KMS-11 (cell line): ENCODE data around the gene FHAD1.

Source experiments
- H2AFZ ChIP-seq: fragments of 200-600 bp; sonication (generic); 2 replicates; pipeline ENCODE4 v1.6.1; 2016; ENCODE audit warnings: antibody characterized with exemption, mixed run types, low read depth
- H3K27ac ChIP-seq: fragments of 200-600 bp; sonication (generic); 2 replicates; pipeline ENCODE4 v1.6.1; 2016; ENCODE audit warnings: mild to moderate bottlenecking, mixed run types
- H3K27me3 ChIP-seq: fragments of 200-600 bp; sonication (generic); 2 replicates; pipeline ENCODE4 v1.6.1; 2017; ENCODE audit warnings: mild to moderate bottlenecking, low read depth, mixed run types, moderate library complexity; ENCODE audit not compliant: insufficient read depth
- H3K36me3 ChIP-seq: fragments of 200-600 bp; sonication (generic); 2 replicates; pipeline ENCODE4 v1.6.1; 2017; ENCODE audit warnings: mild to moderate bottlenecking, mixed run types; ENCODE audit not compliant: insufficient read depth
- H3K4me1 ChIP-seq: fragments of 200-600 bp; sonication (generic); 2 replicates; pipeline ENCODE4 v1.6.1; 2016; ENCODE audit warnings: mild to moderate bottlenecking, low read depth, mixed run types; ENCODE audit not compliant: poor library complexity, severe bottlenecking
- H3K4me2 ChIP-seq: fragments of 200-600 bp; sonication (generic); 2 replicates; pipeline ENCODE4 v1.7.0; 2016; ENCODE audit warnings: mild to moderate bottlenecking, mixed run types
- H3K4me3 ChIP-seq: fragments of 200-600 bp; sonication (generic); IDR thresholded peaks from 2 replicates; pipeline ENCODE4 v1.6.1; 2017; ENCODE audit warnings: low read depth, low read length, mixed read lengths; ENCODE audit not compliant: insufficient read depth
- H3K79me2 ChIP-seq: fragments of 200-600 bp; sonication (generic); 2 replicates; pipeline ENCODE4 v1.6.1; 2016; ENCODE audit warnings: low read depth, mixed run types; ENCODE audit not compliant: insufficient read depth
- H3K9ac ChIP-seq: fragments of 200-600 bp; sonication (generic); 2 replicates; pipeline ENCODE4 v1.6.1; 2016; ENCODE audit warnings: mild to moderate bottlenecking, mixed run types
- H4K20me1 ChIP-seq: fragments of 200-600 bp; sonication (generic); 2 replicates; pipeline ENCODE4 v1.6.1; 2016; ENCODE audit warnings: mild to moderate bottlenecking, mixed run types; ENCODE audit not compliant: insufficient read depth
- CTCF ChIP-seq: fragments of 200-600 bp; sonication (generic); conservative IDR thresholded peaks from 2 replicates; pipeline ENCODE4 v1.6.1; 2017; ENCODE audit warnings: low read depth, mild to moderate bottlenecking, antibody characterized with exemption, low read length, moderate library complexity, mixed read lengths

The FHAD1 gene

GRCh38 chr1:15245593-15246360, 1.2 kb upstream of the FHAD1 start:
- Histone ChIP-seq H3K36me3 (no peaks in the 10 kb centered on the region), H3K4me1 (peaks cover 27% of the 10 kb centered on the region), H3K9ac (no peak overlapping the region), H3K4me2 (no peak overlapping the region), H3K4me3 (no peak overlapping the region), H3K27me3 (peaks cover 15% of the 10 kb centered on the region), H2AFZ (no peak overlapping the region), H4K20me1 (no peaks in the 10 kb centered on the region), H3K79me2 (no peaks in the 10 kb centered on the region), H3K27ac (no peak overlapping the region)
- no peak for TF ChIP-seq CTCF

GRCh38 chr1:15248216-15248615, 1.2 kb downstream of the FHAD1 start:
- peaks cover 15% of the 10 kb centered on the region for H3K27me3 ChIP-seq
- H3K4me1 ChIP-seq, result peaks cover 27% of the 10 kb centered on the region
- peak overlapping the region; percentile 71; the same call in 1 of the 2 replicates for H3K4me2 ChIP-seq
- TF ChIP-seq CTCF, result no peak
- no peaks in the 10 kb centered on the region for H3K79me2 ChIP-seq
- H2AFZ ChIP-seq, result no peak overlapping the region
- no peak overlapping the region for H3K4me3 ChIP-seq
- H3K27ac ChIP-seq, result no peak overlapping the region
- H3K36me3 ChIP-seq, result no peaks in the 10 kb centered on the region
- no peak overlapping the region for H3K9ac ChIP-seq
- H4K20me1 ChIP-seq, result no peaks in the 10 kb centered on the region

- peaks cover 15% of the 10 kb centered on the region for H3K27me3 ChIP-seq
- no peaks in the 10 kb centered on the region for H3K79me2 ChIP-seq
- peak overlapping the region; percentile 71 for H3K4me2 ChIP-seq
- H4K20me1 ChIP-seq, result no peaks in the 10 kb centered on the region
- H3K36me3 ChIP-seq, result no peaks in the 10 kb centered on the region
- TF ChIP-seq CTCF, result no peak
- H3K4me1 ChIP-seq, result peaks cover 27% of the 10 kb centered on the region
- no peak overlapping the region for H3K4me3 ChIP-seq
- H3K9ac ChIP-seq, result peak overlapping the region; percentile 14; the same call in 1 of the 2 replicates
- H3K27ac ChIP-seq, result peak overlapping the region; percentile 26; the same call in 1 of the 2 replicates
- peak overlapping the region; percentile 14; the same call in 1 of the 2 replicates for H2AFZ ChIP-seq
Observed at GRCh38 chr1:15249081-15249480, 2.1 kb downstream of the FHAD1 start.

- no peaks in the 10 kb centered on the region; the same call in 1 of the 2 replicates for H3K79me2 ChIP-seq
- H3K36me3 ChIP-seq, result no peaks in the 10 kb centered on the region
- TF ChIP-seq CTCF, result no peak
- H3K27me3 ChIP-seq, result peaks cover 15% of the 10 kb centered on the region
- H4K20me1 ChIP-seq, result no peaks in the 10 kb centered on the region
- no peak overlapping the region for H3K9ac ChIP-seq
- no peak overlapping the region for H2AFZ ChIP-seq
- no peak overlapping the region for H3K4me3 ChIP-seq
- peaks cover 23% of the 10 kb centered on the region for H3K4me1 ChIP-seq
- H3K27ac ChIP-seq, result no peak overlapping the region
- H3K4me2 ChIP-seq, result no peak overlapping the region
Observed at GRCh38 chr1:15251857-15252835, 5.1 kb downstream of the FHAD1 start.
